Right lobe of liver (tissue), 4 donors: ENCODE data around the gene LAPTM5.

ENCODE experiments used
- CTCF ChIP-seq, 4 donors: fragments of 200-600 bp in 3 of 4; fragments of 450-650 bp in 1 of 4; IDR thresholded peaks; one replicate each; pipeline versions ENCODE4 v1.5.1 to v1.8.0; 2016 to 2022; ENCODE audit warnings: antibody characterized with exemption in 4 of 4, mild to moderate bottlenecking in 2 of 4
- POLR2A ChIP-seq: fragments of 450-650 bp; IDR thresholded peaks from one replicate; pipeline ENCODE4 v1.6.1; 2017; ENCODE audit warnings: antibody characterized with exemption, mild to moderate bottlenecking
- donor health status: DM: no; HTN: no; CAD: no.
- donor health status: DM: no; HTN: no; CAD: no.
- donor health status: DM: no; HTN: yes; CAD: no.

- TF ChIP-seq CTCF (IDR thresholded peaks at IDR 0.05) (no peak), POLR2A (no peak)
Measured at GRCh38 chr1:30732277-30732996, 25.1 kb downstream of the LAPTM5 start.
